IPS-18c (cell line): ENCODE data around the gene FABP7.

Source experiments
- H3K4me3 ChIP-seq: 2 replicates; pipeline ENCODE4 v1.7.0; 2013; ENCODE audit warnings: low read depth, mild to moderate bottlenecking, low read length, moderate library complexity; ENCODE audit not compliant: insufficient read depth
- H3K9me3 ChIP-seq: one replicate; pipeline ENCODE4 v1.6.1; 2013; ENCODE audit warnings: mild to moderate bottlenecking, low read length, moderate library complexity; ENCODE audit not compliant: control insufficient read depth, insufficient read depth

Gene FABP7

GRCh38 chr6:122753000-122753687 is 26.4 kb upstream of the FABP7 start:
- Histone ChIP-seq H3K4me3 (no peak overlapping the region), H3K9me3 (no peaks in the 10 kb centered on the region)

DNA sequence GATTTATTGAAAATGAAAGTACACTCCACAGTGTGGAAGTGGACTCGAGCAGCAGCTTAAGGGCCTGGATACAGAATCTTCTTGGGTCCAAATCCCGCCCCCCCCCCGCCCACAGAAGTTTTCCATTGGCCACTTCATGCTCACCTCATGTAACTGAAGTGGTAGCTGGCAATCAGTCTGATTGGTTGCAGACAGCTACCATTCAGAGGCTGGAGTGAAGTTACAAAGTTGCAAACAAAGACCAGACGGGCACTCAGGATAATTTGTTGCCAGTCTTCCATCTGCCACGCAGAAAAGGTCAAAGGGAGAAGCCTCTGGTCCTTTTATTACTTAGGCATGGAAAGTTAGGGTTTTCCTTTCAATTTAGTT is 25.8 kb upstream of the FABP7 start:
- Histone ChIP-seq H3K9me3 (no peaks in the 10 kb centered on the region), H3K4me3 (no peak overlapping the region)

DNA sequence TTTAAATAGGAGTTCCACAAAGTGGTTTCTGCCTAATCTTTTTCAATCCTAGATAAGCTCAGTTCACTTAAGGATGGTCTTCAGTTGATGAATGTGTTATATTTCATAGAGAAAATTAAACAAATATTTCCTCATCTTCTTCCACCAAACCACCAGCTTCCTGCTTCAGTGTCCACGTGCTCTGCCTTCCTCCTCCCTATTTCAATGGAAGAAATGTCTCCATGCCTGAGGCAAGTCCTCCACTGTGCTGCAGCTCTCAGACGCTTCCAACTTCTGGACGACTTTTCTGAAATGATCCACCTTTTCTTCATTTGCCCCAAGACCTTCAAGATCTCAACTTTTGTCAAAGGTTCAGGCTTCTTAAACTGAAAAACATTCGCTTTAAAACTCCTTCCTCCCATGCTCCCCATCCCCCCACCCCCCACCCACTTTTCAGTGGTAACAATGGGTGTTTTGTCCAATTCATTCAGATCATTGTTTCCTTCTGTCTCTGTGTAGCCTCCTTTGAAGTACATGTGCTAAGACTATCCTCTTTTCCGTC is 25.3 kb upstream of the FABP7 start:
- no peak overlapping the region for H3K4me3 ChIP-seq
- no peaks in the 10 kb centered on the region for H3K9me3 ChIP-seq

- H3K4me3 ChIP-seq: no peak overlapping the region
Measured at GRCh38 chr6:122755901-122756300, 23.6 kb upstream of the FABP7 start.

GRCh38 chr6:122758927-122759334 is 20.6 kb upstream of the FABP7 start:
- Histone ChIP-seq H3K9me3 (no peaks in the 10 kb centered on the region), H3K4me3 (no peak overlapping the region)

More at GRCh38 chr6:122755901-122756300, 23.6 kb upstream of the FABP7 start:
- H3K9me3 ChIP-seq: no peaks in the 10 kb centered on the region

- Histone ChIP-seq H3K9me3 (no peaks in the 10 kb centered on the region), H3K4me3 (no peak overlapping the region)
Measured at GRCh38 chr6:122760330-122760729, 19.2 kb upstream of the FABP7 start.

GRCh38 chr6:122766256-122766655 is 13.3 kb upstream of the FABP7 start:
- H3K9me3 ChIP-seq: no peaks in the 10 kb centered on the region
- H3K4me3 ChIP-seq: no peak overlapping the region

GRCh38 chr6:122770835-122771601 is 8.5 kb upstream of the FABP7 start:
- Histone ChIP-seq H3K9me3 (no peaks in the 10 kb centered on the region), H3K4me3 (no peak overlapping the region)

- H3K4me3 ChIP-seq: no peak overlapping the region
- no peaks in the 10 kb centered on the region for H3K9me3 ChIP-seq
Measured at GRCh38 chr6:122772724-122773415, 6.6 kb upstream of the FABP7 start.

DNA sequence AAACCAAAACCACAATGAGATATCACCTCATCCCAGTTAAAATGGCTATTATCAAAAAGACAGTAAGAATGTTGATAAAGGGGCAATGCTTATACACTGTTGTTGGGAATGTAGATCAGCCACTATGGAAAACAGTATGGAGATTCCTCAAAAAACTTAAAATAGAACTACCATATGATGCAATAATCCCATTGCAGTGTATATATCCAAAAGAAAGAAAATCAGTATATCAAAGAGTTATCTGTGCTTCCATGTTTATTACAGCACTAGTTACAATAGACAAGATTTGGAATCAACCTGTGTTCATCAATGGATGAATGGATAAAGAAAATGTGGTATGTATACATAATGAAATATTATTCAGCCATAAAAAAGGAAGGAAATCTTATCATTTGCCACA is 3.5 kb upstream of the FABP7 start:
- no peak overlapping the region for H3K4me3 ChIP-seq
- H3K9me3 ChIP-seq: no peaks in the 10 kb centered on the region

DNA sequence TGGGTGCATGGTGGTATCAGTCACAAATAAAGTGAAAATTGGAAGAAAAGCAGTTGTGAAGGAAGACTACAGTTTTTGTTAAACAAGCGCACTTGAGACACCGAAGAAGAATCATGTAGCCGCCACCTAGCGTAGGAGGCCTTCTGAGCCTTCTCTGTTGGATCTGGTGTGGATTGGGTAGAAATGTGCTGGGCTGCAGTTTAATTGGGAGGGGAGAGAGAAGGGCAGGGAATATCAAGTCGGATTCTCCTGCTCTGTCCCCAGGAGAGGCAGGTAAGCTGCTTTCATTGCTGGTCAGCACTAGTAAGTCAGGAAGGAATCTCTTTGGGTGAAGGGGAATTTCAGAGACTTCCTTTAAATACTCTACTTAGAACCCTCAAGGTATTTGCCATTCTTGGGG is 1.2 kb upstream of the FABP7 start:
- Histone ChIP-seq H3K4me3 (no peak overlapping the region), H3K9me3 (no peaks in the 10 kb centered on the region)

DNA sequence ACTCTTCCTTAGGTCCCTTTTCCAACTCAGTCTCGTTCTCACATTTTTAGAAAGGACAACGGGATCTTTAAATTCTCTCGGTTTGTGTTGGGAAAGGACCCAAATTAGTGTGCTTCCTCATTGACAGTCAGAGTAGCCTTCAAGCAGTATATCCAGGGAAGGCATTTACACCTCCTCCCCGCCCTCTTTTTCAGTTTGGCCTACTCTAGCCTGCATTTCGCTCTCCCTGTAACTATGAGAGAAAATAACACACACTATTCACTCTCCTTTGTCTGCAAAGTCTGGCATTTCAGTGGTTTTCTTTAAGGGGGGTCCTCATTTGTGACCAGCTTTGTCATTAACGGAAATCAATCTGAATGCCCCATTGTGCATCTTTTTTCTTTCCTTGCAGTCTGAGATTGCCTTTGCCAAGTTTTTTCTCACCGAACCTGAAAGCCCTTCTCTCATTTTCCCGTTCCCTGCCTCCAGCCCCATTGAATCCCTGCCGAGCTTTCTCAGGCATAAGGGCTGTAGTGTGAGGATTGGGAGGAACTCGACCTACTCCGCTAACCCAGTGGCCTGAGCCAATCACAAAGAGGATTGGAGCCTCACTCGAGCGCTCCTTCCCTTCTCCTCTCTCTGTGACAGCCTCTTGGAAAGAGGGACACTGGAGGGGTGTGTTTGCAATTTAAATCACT is 393 bp upstream of the FABP7 start:
- Histone ChIP-seq H3K9me3 (no peaks in the 10 kb centered on the region), H3K4me3 (no peak overlapping the region; the same call in none of the 2 replicates)

- Histone ChIP-seq H3K4me3 (no peak overlapping the region), H3K9me3 (no peaks in the 10 kb centered on the region)
Measured at GRCh38 chr6:122780114-122780513, 598 bp downstream of the FABP7 start.

GRCh38 chr6:122781716-122782115 is 2.2 kb downstream of the FABP7 start:
- Histone ChIP-seq H3K9me3 (no peaks in the 10 kb centered on the region), H3K4me3 (no peak overlapping the region)

- Histone ChIP-seq H3K9me3 (no peaks in the 10 kb centered on the region), H3K4me3 (no peak overlapping the region)
Measured at GRCh38 chr6:122783401-122783800, 3.9 kb downstream of the FABP7 start.

DNA sequence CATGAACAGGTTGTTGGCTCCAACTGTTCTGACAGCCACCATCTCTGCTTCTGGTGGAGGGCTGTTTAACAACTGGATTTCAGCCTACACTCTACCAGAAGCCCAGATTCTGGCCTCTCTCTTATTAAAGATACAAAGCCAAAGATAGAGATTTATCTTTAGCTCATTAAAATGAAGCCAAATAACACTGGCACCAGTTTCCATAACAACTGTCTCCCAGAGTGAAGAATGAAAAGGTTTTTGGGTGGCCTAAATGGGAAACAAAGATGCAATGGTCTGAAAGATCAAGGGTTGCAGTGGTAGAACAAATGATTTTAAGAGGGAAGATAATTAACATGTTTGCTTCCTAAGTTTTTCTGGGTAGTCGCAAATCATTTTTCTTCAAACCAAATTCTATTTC is 6.4 kb downstream of the FABP7 start:
- Histone ChIP-seq H3K9me3 (no peaks in the 10 kb centered on the region), H3K4me3 (no peak overlapping the region)

DNA sequence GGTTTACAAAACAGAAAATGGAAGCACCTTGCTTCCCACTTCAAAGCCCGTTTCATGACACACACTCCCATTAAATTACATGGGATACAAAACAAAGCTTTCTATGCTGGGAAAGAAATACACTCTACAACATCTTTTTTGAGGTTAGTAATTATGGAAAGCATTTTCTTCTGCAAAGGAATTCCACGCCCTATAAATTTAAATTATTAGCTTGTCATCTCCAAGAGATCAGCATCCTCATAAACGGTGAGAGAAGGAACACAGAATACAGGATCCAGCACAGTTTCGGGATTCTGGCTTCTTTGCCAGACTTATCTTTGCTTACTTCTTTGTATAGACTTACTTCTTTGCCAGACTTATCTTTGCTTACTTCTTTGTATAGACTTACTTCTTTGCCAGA is 8.2 kb downstream of the FABP7 start:
- H3K9me3 ChIP-seq: no peaks in the 10 kb centered on the region

More for the DNA sequence above, 8.2 kb downstream of the FABP7 start:
- H3K4me3 ChIP-seq: no peak overlapping the region
